Activated CD8-positive, alpha-beta T cell treated with anti-CD3 and anti-CD28 coated beads for 36 hours (primary cell): ENCODE results near the gene KCNK15. TPM values are rescaled to one million over a fixed set of nuclear protein-coding genes. Genes with fewer than 3 reads are reported as not detected.
"Not testable (repeated sequence)": the region's sequence is repeated elsewhere in the genome, so short reads cannot be mapped to it uniquely, and the experiment has no call there.

Experiments
- ATAC-seq: fragments of 200-7000 bp; cut with Tn5 transposase; one replicate; pipeline ENCODE4 v1.10.0; 2021; ENCODE audit warnings: mild to moderate bottlenecking, moderate library complexity
- CTCF ChIA-PET: fragments of 350-600 bp; sonication (Branson Sonifier 250); formaldehyde crosslinking; loops from one replicate; lab custom pipeline; 2021; ENCODE audit warnings: antibody characterized with exemption; lab: Charles Lee
- POLR2A ChIA-PET: fragments of 350-600 bp; sonication (Branson Sonifier 250); formaldehyde crosslinking; loops from one replicate; lab custom pipeline; 2021; ENCODE audit warnings: antibody characterized with exemption; lab: Charles Lee
- DNase-seq: peaks from one replicate; pipeline ENCODE4 v3.0.0-alpha.2; 2020
- H3K27ac Mint-ChIP-seq: one replicate; pipeline ENCODE4 v1.8.0; 2021; ENCODE audit warnings: mild to moderate bottlenecking, mixed read lengths
- H3K27me3 Mint-ChIP-seq: one replicate; pipeline ENCODE4 v1.8.0; 2021; ENCODE audit warnings: mixed read lengths
- H3K36me3 Mint-ChIP-seq: one replicate; pipeline ENCODE4 v1.8.0; 2021; ENCODE audit warnings: low read depth, mixed read lengths
- H3K4me1 Mint-ChIP-seq: one replicate; pipeline ENCODE4 v1.8.0; 2021; ENCODE audit warnings: low read depth, mixed read lengths
- H3K4me3 Mint-ChIP-seq: one replicate; pipeline ENCODE4 v1.8.0; 2021; ENCODE audit warnings: mild to moderate bottlenecking, moderate library complexity, mixed read lengths
- H3K9me3 Mint-ChIP-seq: one replicate; pipeline ENCODE4 v1.8.0; 2021; ENCODE audit warnings: mixed read lengths
- CTCF ChIP-seq: fragments of 200-600 bp; IDR thresholded peaks from one replicate; pipeline ENCODE4 v1.8.0; 2022; ENCODE audit warnings: antibody characterized with exemption, mild to moderate bottlenecking
- intact Hi-C: fragments of 100-400 bp; cut with micrococcal nuclease; formaldehyde crosslinking; loops from one replicate; pipeline ENCODE4 v1.10.0; 2022
- total RNA-seq, 2 experiments: library from RNA; stranded (reverse); gene quantifications; one replicate each; pipeline ENCODE4 v1.2.3, GENCODE V29; 2021

KCNK15 gene
- total RNA-seq, result under 1 TPM; 0.25 to 0.29 TPM

DNA sequence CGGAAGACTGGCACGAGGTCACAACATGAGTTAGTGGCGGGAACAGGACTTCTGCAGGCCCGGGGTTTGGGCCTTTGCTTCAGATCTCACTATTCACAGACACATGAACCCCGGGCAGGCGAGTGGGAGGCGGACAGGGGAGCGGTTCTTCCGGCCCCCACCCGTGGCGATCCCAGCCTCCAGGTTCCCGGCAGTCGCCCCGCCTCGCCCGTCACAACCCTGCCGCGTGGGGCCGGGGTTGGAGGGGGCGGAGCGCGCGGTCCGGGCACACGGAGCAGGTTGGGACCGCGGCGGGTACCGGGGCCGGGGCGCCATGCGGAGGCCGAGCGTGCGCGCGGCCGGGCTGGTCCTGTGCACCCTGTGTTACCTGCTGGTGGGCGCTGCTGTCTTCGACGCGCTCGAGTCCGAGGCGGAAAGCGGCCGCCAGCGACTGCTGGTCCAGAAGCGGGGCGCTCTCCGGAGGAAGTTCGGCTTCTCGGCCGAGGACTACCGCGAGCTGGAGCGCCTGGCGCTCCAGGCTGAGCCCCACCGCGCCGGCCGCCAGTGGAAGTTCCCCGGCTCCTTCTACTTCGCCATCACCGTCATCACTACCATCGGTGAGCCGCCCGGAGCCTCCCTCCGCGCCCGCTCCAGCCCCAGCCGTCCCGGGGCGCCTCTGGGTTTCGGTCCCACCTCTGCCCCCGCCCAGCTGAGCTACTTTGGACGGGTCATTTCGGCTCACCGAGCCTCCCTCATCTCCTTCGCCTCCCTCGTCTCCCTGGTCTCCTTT lies at the start of gene KCNK15:
Gene KCNK15 (plus strand): TSS at position 268 of the 769 bp plus-strand sequence. CDS start 46 bp downstream, at position 314.
- ATAC-seq (peak; percentile 71), DNase-seq (peak; percentile 49)
- H3K4me3 Mint-ChIP-seq, result peak within 1 kb of the TSS; percentile 70
- CTCF ChIA-PET, result interaction anchor here (1.7 to 9.5 kb wide), 7 partner anchors 9 to 124 kb away, joined by 5 to 57 read pairs (median 13); no protein-coding TSS in a partner anchor
- H3K9me3 Mint-ChIP-seq, result no peaks in the 10 kb centered on the region
- intact Hi-C loops, result no loop called here
- no peak for TF ChIP-seq CTCF
- no peak within 1 kb of the TSS for H3K27ac Mint-ChIP-seq
- POLR2A ChIA-PET, result interaction anchor here (0.8 kb wide), 1 partner anchor 66 kb away, joined by 3 read pairs; no protein-coding TSS in a partner anchor
- H3K36me3 Mint-ChIP-seq, result no peaks in the 10 kb centered on the region
- H3K27me3 Mint-ChIP-seq, result peaks cover 20% of the 10 kb centered on the region
- peaks cover 8% of the 10 kb centered on the region for H3K4me1 Mint-ChIP-seq

DNA sequence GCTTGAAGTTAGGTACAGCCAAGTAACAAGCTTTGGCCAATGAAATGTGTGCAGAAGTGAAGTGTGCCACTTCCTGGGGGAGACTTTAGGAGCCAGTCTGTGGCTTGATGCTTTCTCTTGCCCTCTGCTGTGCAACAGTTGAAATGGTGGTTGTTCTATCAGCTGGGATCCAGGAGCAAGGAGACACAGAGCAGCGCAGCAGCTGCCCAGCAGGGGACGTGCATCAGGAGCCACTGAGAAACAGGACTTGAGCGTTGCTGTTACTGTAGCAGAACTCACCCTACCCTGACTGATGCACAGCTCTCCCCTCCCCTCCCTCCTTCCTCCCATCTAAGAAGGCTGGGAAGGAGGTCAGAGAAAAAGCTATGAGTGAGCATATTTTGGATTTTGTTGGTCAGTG lies 49.4 kb upstream of the KCNK15 start:
- no peaks in the 10 kb centered on the region for H3K9me3 Mint-ChIP-seq
- no peak overlapping the region for H3K4me3 Mint-ChIP-seq
- ATAC-seq (no peak), DNase-seq (no peak)
- H3K36me3 Mint-ChIP-seq, result no peaks in the 10 kb centered on the region
- POLR2A ChIA-PET, result interaction anchor here (0.6 kb wide), 1 partner anchor 747 kb away, joined by 3 read pairs; no protein-coding TSS in a partner anchor
- no peaks in the 10 kb centered on the region for H3K27me3 Mint-ChIP-seq
- no peak for TF ChIP-seq CTCF
- intact Hi-C loops, result no loop called here
- H3K27ac Mint-ChIP-seq, result no peak overlapping the region
- H3K4me1 Mint-ChIP-seq, result peaks cover 9% of the 10 kb centered on the region
- CTCF ChIA-PET, result interaction anchor here (1.4 to 1.5 kb wide), 2 partner anchors 11 to 37 kb away, joined by 4 to 9 read pairs; no protein-coding TSS in a partner anchor

- POLR2A ChIA-PET, H3K9me3 Mint-ChIP-seq, H3K4me1 Mint-ChIP-seq, ATAC-seq, intact Hi-C loops, H3K27me3 Mint-ChIP-seq, H3K36me3 Mint-ChIP-seq, DNase-seq, H3K27ac Mint-ChIP-seq, H3K4me3 Mint-ChIP-seq: not testable (repeated sequence)
- CTCF ChIA-PET, result interaction anchor here (1.4 to 1.5 kb wide), 2 partner anchors 12 to 36 kb away, joined by 4 to 9 read pairs; no protein-coding TSS in a partner anchor
These were observed 48.6 kb upstream of the KCNK15 start for GRCh38 chr20:44697041-44697440.

- no peak overlapping the region for H3K27ac Mint-ChIP-seq
- no peaks in the 10 kb centered on the region for H3K9me3 Mint-ChIP-seq
- no peaks in the 10 kb centered on the region for H3K27me3 Mint-ChIP-seq
- H3K36me3 Mint-ChIP-seq, result no peaks in the 10 kb centered on the region
- POLR2A ChIA-PET, result no interaction called here
- CTCF ChIA-PET, result interaction anchor here (0.8 to 1.1 kb wide), 2 partner anchors 13 to 168 kb away, joined by 3 to 4 read pairs; no protein-coding TSS in a partner anchor
- H3K4me1 Mint-ChIP-seq, result peaks cover 9% of the 10 kb centered on the region
- DNase-seq (no peak), ATAC-seq (no peak)
- no peak for TF ChIP-seq CTCF
- H3K4me3 Mint-ChIP-seq, result no peak overlapping the region
- intact Hi-C loops, result no loop called here
These were observed 47.3 kb upstream of the KCNK15 start for GRCh38 chr20:44698351-44698750.

GRCh38 chr20:44700306-44700705 lies 45.4 kb upstream of the KCNK15 start:
- POLR2A ChIA-PET, result no interaction called here
- no peak for TF ChIP-seq CTCF
- ATAC-seq, result no peak

More at GRCh38 chr20:44700306-44700705, 45.4 kb upstream of the KCNK15 start:
- H3K4me3 Mint-ChIP-seq, result no peak overlapping the region
- no peaks in the 10 kb centered on the region for H3K27me3 Mint-ChIP-seq
- no peak for DNase-seq
- intact Hi-C loops, result no loop called here
- CTCF ChIA-PET, result interaction anchor here (1.3 kb wide), 1 partner anchor 15 kb away, joined by 3 read pairs; no protein-coding TSS in a partner anchor
- no peak overlapping the region for H3K27ac Mint-ChIP-seq
- H3K4me1 Mint-ChIP-seq, result peaks cover 8% of the 10 kb centered on the region
- H3K9me3 Mint-ChIP-seq, result no peaks in the 10 kb centered on the region
- no peaks in the 10 kb centered on the region for H3K36me3 Mint-ChIP-seq
